ENCODE results near the gene PER2.

The PER2 gene

GRCh38 chr2:238264072-238264460 is 24.3 kb downstream of the PER2 start:
- H3K9me3 ChIP-seq = no peaks in the 10 kb centered on the region
- intact Hi-C loops (cut with DNase I; ENCODE audit: low total_unique reads) = no loop called here
- H3K4me3 ChIP-seq = no peak overlapping the region
- peaks cover 46 to 88% (median 76%) of the 10 kb centered on the region in 3 donors for H3K36me3 ChIP-seq
- no peak for DNase-seq
- H3K27ac ChIP-seq = peak overlapping the region; percentile 41 to 49
- TF ChIP-seq, protein P1, sequence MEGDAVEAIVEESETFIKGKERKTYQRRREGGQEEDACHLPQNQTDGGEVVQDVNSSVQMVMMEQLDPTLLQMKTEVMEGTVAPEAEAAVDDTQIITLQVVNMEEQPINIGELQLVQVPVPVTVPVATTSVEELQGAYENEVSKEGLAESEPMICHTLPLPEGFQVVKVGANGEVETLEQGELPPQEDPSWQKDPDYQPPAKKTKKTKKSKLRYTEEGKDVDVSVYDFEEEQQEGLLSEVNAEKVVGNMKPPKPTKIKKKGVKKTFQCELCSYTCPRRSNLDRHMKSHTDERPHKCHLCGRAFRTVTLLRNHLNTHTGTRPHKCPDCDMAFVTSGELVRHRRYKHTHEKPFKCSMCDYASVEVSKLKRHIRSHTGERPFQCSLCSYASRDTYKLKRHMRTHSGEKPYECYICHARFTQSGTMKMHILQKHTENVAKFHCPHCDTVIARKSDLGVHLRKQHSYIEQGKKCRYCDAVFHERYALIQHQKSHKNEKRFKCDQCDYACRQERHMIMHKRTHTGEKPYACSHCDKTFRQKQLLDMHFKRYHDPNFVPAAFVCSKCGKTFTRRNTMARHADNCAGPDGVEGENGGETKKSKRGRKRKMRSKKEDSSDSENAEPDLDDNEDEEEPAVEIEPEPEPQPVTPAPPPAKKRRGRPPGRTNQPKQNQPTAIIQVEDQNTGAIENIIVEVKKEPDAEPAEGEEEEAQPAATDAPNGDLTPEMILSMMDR (IDR thresholded peaks at IDR 0.05) = no peak
- peaks cover 0 to 23% (median 9%) of the 10 kb centered on the region in 4 donors for H3K4me1 ChIP-seq
- no peaks in the 10 kb centered on the region for H3K27me3 ChIP-seq

GRCh38 chr2:238263204-238264071 is 25.0 kb downstream of the PER2 start:
- Histone ChIP-seq H3K9me3 (no peaks in the 10 kb centered on the region), H3K36me3 (peaks cover 46 to 88% (median 79%) of the 10 kb centered on the region in 3 donors), H3K27me3 (no peaks in the 10 kb centered on the region), H3K27ac (peak overlapping the region; percentile 41 to 49), H3K4me1 (peaks cover 0 to 23% (median 9%) of the 10 kb centered on the region in 4 donors), H3K4me3 (no peak overlapping the region)
- DNase-seq = peak; percentile 97
- TF ChIP-seq, protein P1 (IDR thresholded peaks at IDR 0.05) = peak; percentile 75 to 90
- intact Hi-C loops (cut with DNase I; ENCODE audit: low total_unique reads) = loop anchor here (2.0 kb wide), 1 partner anchor 405 kb away; the partner anchor contains the start of gene RAMP1

DNA sequence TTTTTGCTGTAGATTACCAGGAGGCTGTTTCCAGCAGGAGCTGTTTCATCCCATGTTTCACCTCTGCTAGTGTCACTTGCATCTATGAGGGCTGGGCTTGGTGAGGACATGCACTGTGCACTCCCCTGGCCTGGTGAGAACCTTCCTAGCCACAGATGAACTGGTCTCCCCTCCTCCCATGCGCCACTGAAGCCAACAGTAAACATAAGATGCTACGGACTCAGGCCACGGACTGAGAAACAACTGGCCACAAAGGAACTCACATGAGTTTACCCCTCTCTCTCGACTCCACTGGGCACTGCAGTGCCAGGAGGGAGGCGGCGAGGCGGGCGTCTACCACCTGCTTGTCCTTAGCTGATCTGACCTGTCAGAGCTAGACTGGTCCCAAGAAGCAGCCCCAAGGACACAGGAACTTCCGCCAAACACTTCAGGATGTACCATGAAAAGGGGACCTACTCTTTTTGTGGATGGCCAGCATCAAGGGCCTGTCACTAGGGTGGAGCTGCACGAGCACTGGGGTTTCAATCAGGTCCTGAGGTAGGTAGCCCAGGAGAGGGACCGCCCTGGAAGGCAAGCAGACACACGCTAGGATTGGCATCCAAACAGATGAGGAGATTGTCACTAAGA is 25.8 kb downstream of the PER2 start:
- Histone ChIP-seq H3K4me3 (no peak overlapping the region), H3K27ac (peak overlapping the region; percentile 34 to 49), H3K27me3 (no peaks in the 10 kb centered on the region), H3K36me3 (peaks cover 46 to 88% (median 79%) of the 10 kb centered on the region in 3 donors), H3K4me1 (peaks cover 0 to 23% (median 9%) of the 10 kb centered on the region in 4 donors), H3K9me3 (no peaks in the 10 kb centered on the region)
- TF ChIP-seq, protein P1 (IDR thresholded peaks at IDR 0.05) = no peak
- intact Hi-C loops (cut with DNase I; ENCODE audit: low total_unique reads) = loop anchor here (2.0 kb wide), 1 partner anchor 404 kb away; the partner anchor contains the start of gene RAMP1
- no peak for DNase-seq

DNA sequence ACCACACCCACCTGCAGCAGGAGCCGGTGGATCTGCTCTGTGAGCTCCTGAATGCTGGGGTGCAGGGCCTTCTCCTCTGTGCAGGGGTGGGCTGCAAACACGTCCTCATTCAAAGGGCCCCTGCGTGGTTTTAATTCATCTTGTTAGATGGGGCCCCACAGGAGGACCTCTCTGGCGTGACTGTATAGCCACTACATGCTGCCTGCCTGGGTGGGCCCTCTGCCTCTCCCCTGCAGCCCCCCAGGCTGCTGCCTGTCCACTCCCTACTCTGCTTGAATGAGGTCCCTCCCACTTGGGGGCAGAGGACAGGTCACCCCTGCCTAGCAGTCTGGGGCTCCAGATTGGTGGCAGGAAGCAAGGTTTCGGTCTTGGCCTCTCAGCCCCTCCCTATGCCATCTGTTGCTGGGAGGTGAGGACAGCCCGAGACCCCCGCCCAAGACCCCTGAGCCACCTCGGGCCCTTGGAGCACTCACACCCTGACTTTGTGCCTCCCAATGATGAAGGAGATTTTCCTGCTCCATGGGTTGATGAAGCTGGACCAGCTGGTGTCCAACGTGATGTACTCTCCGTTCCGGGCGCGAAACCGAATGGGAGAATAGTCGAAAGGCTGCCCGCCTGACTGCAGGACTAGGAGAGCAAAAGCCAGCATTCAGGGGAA is 26.6 kb downstream of the PER2 start:
- Histone ChIP-seq H3K36me3 (peaks cover 46 to 88% (median 79%) of the 10 kb centered on the region in 3 donors), H3K27me3 (no peaks in the 10 kb centered on the region), H3K9me3 (no peaks in the 10 kb centered on the region), H3K27ac (no peak overlapping the region), H3K4me3 (no peak overlapping the region), H3K4me1 (peaks cover 0 to 23% (median 9%) of the 10 kb centered on the region in 4 donors)
- TF ChIP-seq, protein P1 (IDR thresholded peaks at IDR 0.05) = no peak
- intact Hi-C loops (cut with DNase I; ENCODE audit: low total_unique reads) = loop anchor here (2.0 kb wide), 1 partner anchor 403 kb away; the partner anchor contains the start of gene RAMP1
- no peak for DNase-seq

DNA sequence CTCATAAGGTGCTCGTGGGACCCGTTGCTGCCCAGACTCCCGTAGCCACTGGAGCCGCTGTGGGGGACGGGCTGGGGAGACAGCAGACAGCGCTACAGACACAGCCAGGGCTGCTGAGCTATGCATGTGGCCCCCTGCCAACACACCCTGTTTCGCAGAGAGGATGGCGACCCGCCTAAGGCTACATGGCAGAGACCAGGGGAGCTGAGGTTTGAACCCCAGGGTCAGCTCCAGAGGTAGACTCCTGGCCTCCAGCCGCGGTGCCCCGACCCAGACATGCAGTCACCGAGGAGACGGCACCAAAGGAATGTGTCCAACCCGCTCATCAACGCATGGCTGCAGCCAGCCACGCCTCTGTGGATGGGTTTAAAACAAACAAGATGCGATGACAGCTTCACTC is 27.5 kb downstream of the PER2 start:
- no peak overlapping the region for H3K4me3 ChIP-seq
- DNase-seq = no peak
- intact Hi-C loops (cut with DNase I; ENCODE audit: low total_unique reads) = no loop called here
- no peaks in the 10 kb centered on the region for H3K27me3 ChIP-seq
- TF ChIP-seq, protein P1 (IDR thresholded peaks at IDR 0.05) = no peak
- peaks cover 0 to 23% (median 9%) of the 10 kb centered on the region in 4 donors for H3K4me1 ChIP-seq
- no peak overlapping the region for H3K27ac ChIP-seq
- peaks cover 53 to 89% (median 88%) of the 10 kb centered on the region in 3 donors for H3K36me3 ChIP-seq
- H3K9me3 ChIP-seq = no peaks in the 10 kb centered on the region
